NOMO-1 treated with DMSO at 0.1 percent for 48 hours (cell line): Measurements from ENCODE around the gene SMCO2.
A peak's percentile ranks its signal among the peaks of the same experiment; 100 is the strongest.

Source experiments
- DNase-seq: peaks from one replicate; lab custom pipeline; 2025; ENCODE audit not compliant: unreplicated experiment; lab: John Stamatoyannopoulos, UW

Gene SMCO2

GRCh38 chr12:27446436-27446835, at the start of gene SMCO2:
TSS of gene SMCO2 (plus strand) at chr12:27446736. CDS start at chr12:27470632, 23,896 bp downstream.
- DNase-seq: no peak

GRCh38 chr12:27398466-27398865, 48.1 kb upstream of the SMCO2 start:
- DNase-seq: no peak

GRCh38 chr12:27399074-27399473, 47.5 kb upstream of the SMCO2 start:
- no peak for DNase-seq

GRCh38 chr12:27400856-27401354, 45.6 kb upstream of the SMCO2 start:
- DNase-seq: no peak

GRCh38 chr12:27412047-27412446, 34.5 kb upstream of the SMCO2 start:
- DNase-seq: no peak

GRCh38 chr12:27422697-27423096, 23.8 kb upstream of the SMCO2 start:
- DNase-seq: no peak

GRCh38 chr12:27424631-27425230, 21.8 kb upstream of the SMCO2 start:
- peak; percentile 34 for DNase-seq

GRCh38 chr12:27425306-27425705, 21.2 kb upstream of the SMCO2 start:
- DNase-seq: no peak

- no peak for DNase-seq
Measured at GRCh38 chr12:27426743-27427487, 19.6 kb upstream of the SMCO2 start.

GRCh38 chr12:27427824-27428223, 18.7 kb upstream of the SMCO2 start:
- no peak for DNase-seq

GRCh38 chr12:27428466-27428865, 18.1 kb upstream of the SMCO2 start:
- DNase-seq: no peak

GRCh38 chr12:27429606-27430005, 16.9 kb upstream of the SMCO2 start:
- DNase-seq: no peak

GRCh38 chr12:27431185-27431584, 15.4 kb upstream of the SMCO2 start:
- peak; percentile 93 for DNase-seq

- peak; percentile 20 for DNase-seq
Measured at GRCh38 chr12:27434673-27435565, 11.6 kb upstream of the SMCO2 start.

GRCh38 chr12:27436029-27436428, 10.5 kb upstream of the SMCO2 start:
- DNase-seq: no peak

GRCh38 chr12:27436768-27437167, 9.8 kb upstream of the SMCO2 start:
- no peak for DNase-seq

GRCh38 chr12:27437839-27438238, 8.7 kb upstream of the SMCO2 start:
- DNase-seq: peak; percentile 89

GRCh38 chr12:27447761-27448160, 1.2 kb downstream of the SMCO2 start:
- DNase-seq: no peak

- DNase-seq: no peak
Measured at GRCh38 chr12:27449026-27449425, 2.5 kb downstream of the SMCO2 start.

GRCh38 chr12:27449893-27450534, 3.5 kb downstream of the SMCO2 start:
- DNase-seq: no peak
